GM18909 (cell line): ENCODE data around the gene SLIRP.
"Not testable (repeated sequence)": the region's sequence is repeated elsewhere in the genome, so short reads cannot be mapped to it uniquely, and the experiment has no call there.

Experiments used
- ATAC-seq: cut with Tn5 transposase; IDR thresholded peaks from one replicate; pipeline ENCODE4 v1.9.1; 2021; ENCODE audit warnings: mild to moderate bottlenecking; ENCODE audit not compliant: unreplicated experiment, poor library complexity

SLIRP gene

GRCh38 chr14:77738559-77739250 is 30.8 kb downstream of the SLIRP start:
- ATAC-seq = no peak

GRCh38 chr14:77741438-77741837 is 33.5 kb downstream of the SLIRP start:
- ATAC-seq = no peak

GRCh38 chr14:77746064-77746702 is 38.3 kb downstream of the SLIRP start:
- no peak for ATAC-seq

DNA sequence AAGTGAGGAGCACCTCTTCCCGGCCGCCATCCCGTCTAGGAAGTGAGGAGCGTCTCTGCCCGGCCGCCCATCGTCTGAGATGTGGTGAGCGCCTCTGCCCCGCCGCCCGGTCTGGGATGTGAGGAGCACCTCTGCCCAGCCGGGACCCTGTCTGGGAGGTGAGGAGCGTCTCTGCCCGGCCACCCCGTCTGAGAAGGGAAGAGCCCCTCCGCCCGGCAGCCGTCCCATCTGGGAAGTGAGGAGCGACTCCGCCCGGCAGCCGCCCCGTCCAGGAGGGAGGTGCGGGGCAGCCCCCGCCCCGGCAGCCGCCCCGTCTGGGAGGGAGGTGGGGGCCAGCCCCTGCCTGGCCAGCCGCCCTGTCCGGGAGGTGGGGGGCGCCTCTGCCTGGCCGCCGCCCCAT is 39.5 kb downstream of the SLIRP start:
- ATAC-seq = not testable (repeated sequence)

GRCh38 chr14:77752266-77752665 is 44.4 kb downstream of the SLIRP start:
- ATAC-seq = no peak

- ATAC-seq = no peak
These were observed 45.1 kb downstream of the SLIRP start for GRCh38 chr14:77752799-77753516.

DNA sequence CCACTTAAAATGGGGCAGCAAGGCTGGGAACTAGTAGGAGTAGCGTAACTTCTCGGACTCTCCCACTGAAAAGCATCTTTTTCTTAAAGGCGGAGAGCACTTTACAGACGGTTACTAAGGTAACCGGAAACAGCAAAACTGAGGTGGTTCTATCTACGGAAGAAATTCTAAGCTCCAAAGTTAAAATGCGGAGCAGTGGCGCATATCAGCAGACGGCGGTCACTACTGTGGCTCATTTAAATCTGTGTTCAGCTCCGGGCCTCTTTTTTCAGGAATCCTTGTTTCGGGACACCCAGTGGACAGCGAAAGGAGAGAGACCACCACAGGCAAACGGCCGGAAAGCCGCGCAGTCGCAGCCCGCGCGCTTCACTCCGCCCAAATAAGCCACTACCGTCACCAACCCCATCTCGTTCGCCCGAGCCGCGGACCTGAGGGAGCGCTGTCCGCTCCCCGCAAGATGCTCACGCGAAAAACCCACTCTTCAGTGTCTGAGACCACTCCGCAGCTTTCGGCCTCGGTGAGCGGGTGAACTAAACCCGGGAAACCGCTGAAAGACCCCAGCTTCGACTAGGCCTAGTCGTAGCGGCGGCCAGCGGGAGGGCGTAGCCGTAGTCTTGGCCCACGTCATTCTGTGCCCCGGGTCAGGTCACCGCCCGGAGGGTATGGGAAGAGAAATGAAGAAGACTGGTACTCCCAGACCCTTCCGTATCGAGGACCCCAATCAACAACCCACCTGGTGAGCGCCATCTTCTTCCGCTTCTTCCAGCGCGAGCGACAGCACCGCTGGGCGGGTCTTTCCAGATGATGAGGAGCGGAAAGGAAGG is 52.7 kb downstream of the SLIRP start, which contains the start of gene SNW1:
SNW1 (minus strand) TSS at position 776 of the 824 bp plus-strand sequence; CDS start at position 747, 29 bp downstream.
- peak; percentile 92 for ATAC-seq

- ATAC-seq = peak; percentile 22
These were observed 53.5 kb downstream of the SLIRP start for GRCh38 chr14:77761205-77761931.

DNA sequence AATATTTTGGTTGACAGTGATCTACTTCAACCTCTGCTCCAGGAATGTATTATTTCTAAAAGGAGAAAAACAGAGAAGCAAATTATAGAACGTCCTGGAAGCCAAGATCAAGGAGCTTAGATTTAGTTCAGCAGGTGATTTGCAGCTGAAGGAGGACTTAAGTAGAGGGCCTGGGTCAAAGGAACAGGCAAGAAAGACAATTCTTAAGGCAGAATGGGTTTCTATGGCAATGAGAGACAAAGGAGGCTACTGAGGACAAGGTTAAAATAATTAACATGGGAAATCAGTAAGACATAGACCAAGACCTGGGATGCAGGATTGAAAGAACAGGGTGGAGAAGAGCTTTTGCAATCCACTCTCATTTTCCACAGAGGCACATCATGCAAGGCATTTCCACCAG is 55.4 kb downstream of the SLIRP start:
- ATAC-seq = no peak

DNA sequence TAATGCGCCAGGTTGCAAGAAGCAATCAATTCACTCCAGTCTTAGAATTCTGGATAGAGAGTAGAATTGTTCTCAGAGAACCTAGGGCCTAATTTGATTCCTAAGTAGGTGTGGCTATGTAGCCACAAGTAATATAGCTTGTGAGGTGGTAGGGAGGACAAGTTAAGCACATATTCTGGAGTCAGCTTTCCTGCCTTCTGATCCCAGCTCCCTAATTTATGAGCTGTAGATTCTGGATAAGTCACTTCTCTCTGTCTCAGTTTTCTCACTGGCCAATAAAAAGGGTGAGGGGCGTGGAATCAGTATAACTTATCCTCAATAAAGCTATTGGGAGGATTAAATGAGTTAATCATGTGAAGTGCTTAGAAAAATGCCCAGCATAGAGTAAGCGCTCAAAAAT is 56.1 kb downstream of the SLIRP start:
- ATAC-seq = no peak
